ENCODE measurements around the gene ANO3.
A peak's percentile ranks its signal among the peaks of the same experiment; 100 is the strongest.

Gene ANO3

GRCh38 chr11:26321516-26321915 is 10.4 kb upstream of the ANO3 start:
- H3K9ac ChIP-seq (ENCODE audit: low read length), result no peak overlapping the region
- peaks cover 0 to 1% of the 10 kb centered on the region in 2 experiments for H3K4me1 ChIP-seq (ENCODE audit: control insufficient read depth in 1 of 2, insufficient read depth in 2 of 2, low read length in 2 of 2)
- no peak overlapping the region for H3K4ac ChIP-seq (ENCODE audit: low read depth, low read length)
- no peak overlapping the region for H2BK12ac ChIP-seq (ENCODE audit: low read length)
- H3K27me3 ChIP-seq (ENCODE audit: insufficient read depth, low read length), result no peaks in the 10 kb centered on the region
- H3K9me3 ChIP-seq (ENCODE audit: insufficient read depth, low read depth, low read length), result no peaks in the 10 kb centered on the region
- no peaks in the 10 kb centered on the region for H3K36me3 ChIP-seq (ENCODE audit: control insufficient read depth in 1 of 2, insufficient read depth in 2 of 2, low read length in 2 of 2)
- H3K14ac ChIP-seq (ENCODE audit: low read length), result no peak overlapping the region
- H2AFZ ChIP-seq (ENCODE audit: insufficient read depth, low read length, poor library complexity), result no peak overlapping the region
- no peak overlapping the region for H4K91ac ChIP-seq (ENCODE audit: low read depth, low read length)
- DNase-seq, result no peak
- no peak overlapping the region for H4K8ac ChIP-seq (ENCODE audit: low read depth, low read length)
- H2AK5ac ChIP-seq (ENCODE audit: low read length), result no peak overlapping the region
- no peak overlapping the region for H3K23ac ChIP-seq (ENCODE audit: low read length)
- no peak overlapping the region for H3K4me2 ChIP-seq (ENCODE audit: low read length)
- no peak overlapping the region for H3K27ac ChIP-seq (ENCODE audit: low read depth, low read length)
- H3K4me3 ChIP-seq (ENCODE audit: low read depth, low read length), result no peak overlapping the region
- no peaks in the 10 kb centered on the region for H3K79me2 ChIP-seq (ENCODE audit: control insufficient read depth, insufficient read depth, low read length, poor library complexity)
- no peak overlapping the region for H4K12ac ChIP-seq (ENCODE audit: low read depth, low read length)
- no peak overlapping the region for H2BK5ac ChIP-seq (ENCODE audit: low read depth, low read length, poor library complexity)
- no peaks in the 10 kb centered on the region for H3K79me1 ChIP-seq (ENCODE audit: low read length)
- no peak overlapping the region for H3K18ac ChIP-seq (ENCODE audit: low read length)
- H2BK120ac ChIP-seq (ENCODE audit: insufficient read depth, low read length, poor library complexity), result no peak overlapping the region

GRCh38 chr11:26322335-26323067 is 9.4 kb upstream of the ANO3 start:
- H3K4me3 ChIP-seq (ENCODE audit: low read depth, low read length), result no peak overlapping the region
- no peaks in the 10 kb centered on the region for H3K9me3 ChIP-seq (ENCODE audit: insufficient read depth, low read depth, low read length)
- no CpG with 5 or more reads among the region's 1 CpG for WGBS (ENCODE audit: extremely low coverage, insufficient coverage, insufficient read length)
- H3K79me1 ChIP-seq (ENCODE audit: low read length), result no peaks in the 10 kb centered on the region
- H3K4me1 ChIP-seq (ENCODE audit: control insufficient read depth in 1 of 2, insufficient read depth in 2 of 2, low read length in 2 of 2), result no peaks in the 10 kb centered on the region
- no peak for DNase-seq
- no peak overlapping the region for H4K8ac ChIP-seq (ENCODE audit: low read depth, low read length)
- no peak overlapping the region for H4K12ac ChIP-seq (ENCODE audit: low read depth, low read length)
- no peaks in the 10 kb centered on the region for H3K27me3 ChIP-seq (ENCODE audit: insufficient read depth, low read length)
- no peak overlapping the region for H3K4me2 ChIP-seq (ENCODE audit: low read length)
- no peak overlapping the region for H3K4ac ChIP-seq (ENCODE audit: low read depth, low read length)
- no peak overlapping the region for H2BK12ac ChIP-seq (ENCODE audit: low read length)
- no peak overlapping the region for H2BK5ac ChIP-seq (ENCODE audit: low read depth, low read length, poor library complexity)
- H2AK5ac ChIP-seq (ENCODE audit: low read length), result no peak overlapping the region
- H3K79me2 ChIP-seq (ENCODE audit: control insufficient read depth, insufficient read depth, low read length, poor library complexity), result no peaks in the 10 kb centered on the region
- no peaks in the 10 kb centered on the region for H3K36me3 ChIP-seq (ENCODE audit: control insufficient read depth in 1 of 2, insufficient read depth in 2 of 2, low read length in 2 of 2)
- H3K23ac ChIP-seq (ENCODE audit: low read length), result no peak overlapping the region
- no peak overlapping the region for H3K27ac ChIP-seq (ENCODE audit: low read depth, low read length)
- H3K9ac ChIP-seq (ENCODE audit: low read length), result no peak overlapping the region
- H2AFZ ChIP-seq (ENCODE audit: insufficient read depth, low read length, poor library complexity), result no peak overlapping the region
- H3K14ac ChIP-seq (ENCODE audit: low read length), result no peak overlapping the region
- no peak overlapping the region for H3K18ac ChIP-seq (ENCODE audit: low read length)
- no peak overlapping the region for H4K91ac ChIP-seq (ENCODE audit: low read depth, low read length)
- no peak overlapping the region for H2BK120ac ChIP-seq (ENCODE audit: insufficient read depth, low read length, poor library complexity)

DNA sequence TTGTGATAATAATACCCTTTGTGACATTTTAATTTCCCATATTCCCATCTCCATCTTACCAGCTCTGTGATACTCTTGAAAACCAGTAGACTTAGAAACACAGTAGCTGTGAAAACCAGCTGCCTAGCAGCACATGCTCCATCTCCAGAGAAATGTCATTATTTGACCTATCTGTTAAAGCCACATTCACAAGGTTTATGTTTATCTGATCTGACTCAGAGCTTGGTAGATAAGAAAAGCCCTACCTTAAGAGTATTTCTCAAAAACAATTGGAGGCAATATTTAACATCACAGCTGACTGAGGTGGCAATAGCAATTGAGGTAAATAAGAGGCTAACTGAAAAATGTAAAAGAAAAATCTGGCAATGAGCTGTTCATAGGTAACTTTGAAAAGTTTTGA is 8.1 kb upstream of the ANO3 start:
- Histone ChIP-seq H3K4me1 (ENCODE audit: control insufficient read depth in 1 of 2, insufficient read depth in 2 of 2, low read length in 2 of 2) (no peaks in the 10 kb centered on the region), H2AK5ac (ENCODE audit: low read length) (no peak overlapping the region), H2BK5ac (ENCODE audit: low read depth, low read length, poor library complexity) (no peak overlapping the region), H4K12ac (ENCODE audit: low read depth, low read length) (no peak overlapping the region), H4K8ac (ENCODE audit: low read depth, low read length) (no peak overlapping the region), H3K14ac (ENCODE audit: low read length) (no peak overlapping the region), H3K4ac (ENCODE audit: low read depth, low read length) (no peak overlapping the region), H3K79me1 (ENCODE audit: low read length) (no peaks in the 10 kb centered on the region), H3K23ac (ENCODE audit: low read length) (no peak overlapping the region), H2BK12ac (ENCODE audit: low read length) (no peak overlapping the region), H2AFZ (ENCODE audit: insufficient read depth, low read length, poor library complexity) (no peak overlapping the region), H3K79me2 (ENCODE audit: control insufficient read depth, insufficient read depth, low read length, poor library complexity) (no peaks in the 10 kb centered on the region), H3K27ac (ENCODE audit: low read depth, low read length) (no peak overlapping the region), H3K27me3 (ENCODE audit: insufficient read depth, low read length) (no peaks in the 10 kb centered on the region), H3K9me3 (ENCODE audit: insufficient read depth, low read depth, low read length) (no peaks in the 10 kb centered on the region), H3K4me3 (ENCODE audit: low read depth, low read length) (no peak overlapping the region), H4K91ac (ENCODE audit: low read depth, low read length) (no peak overlapping the region), H3K4me2 (ENCODE audit: low read length) (no peak overlapping the region), H3K36me3 (ENCODE audit: control insufficient read depth in 1 of 2, insufficient read depth in 2 of 2, low read length in 2 of 2) (no peaks in the 10 kb centered on the region), H2BK120ac (ENCODE audit: insufficient read depth, low read length, poor library complexity) (no peak overlapping the region), H3K18ac (ENCODE audit: low read length) (no peak overlapping the region), H3K9ac (ENCODE audit: low read length) (no peak overlapping the region)
- peak; percentile 14 to 85 for DNase-seq

DNA sequence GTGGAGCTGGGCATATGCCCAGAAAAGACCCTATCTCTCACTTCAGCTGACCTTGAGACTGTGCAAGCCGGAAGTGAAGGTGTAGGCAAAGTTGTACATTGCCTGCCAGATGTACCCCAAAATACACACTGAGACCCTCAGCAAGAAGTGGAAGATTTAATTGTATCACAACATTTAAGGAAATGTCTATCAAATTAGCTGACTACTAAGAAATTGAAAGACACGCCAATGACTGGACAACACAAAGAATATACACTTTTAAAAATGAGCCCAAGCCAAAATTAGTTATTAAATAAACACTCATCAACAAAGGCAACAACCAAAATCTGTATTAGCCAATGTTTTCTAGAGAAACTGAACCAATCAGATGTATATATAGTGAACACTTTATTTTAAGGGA is 7.7 kb upstream of the ANO3 start:
- Histone ChIP-seq H2BK5ac (ENCODE audit: low read depth, low read length, poor library complexity) (no peak overlapping the region), H3K18ac (ENCODE audit: low read length) (no peak overlapping the region), H2AK5ac (ENCODE audit: low read length) (no peak overlapping the region), H4K8ac (ENCODE audit: low read depth, low read length) (no peak overlapping the region), H3K23ac (ENCODE audit: low read length) (no peak overlapping the region), H2BK12ac (ENCODE audit: low read length) (no peak overlapping the region), H3K27me3 (ENCODE audit: insufficient read depth, low read length) (no peaks in the 10 kb centered on the region), H3K79me1 (ENCODE audit: low read length) (no peaks in the 10 kb centered on the region), H2BK120ac (ENCODE audit: insufficient read depth, low read length, poor library complexity) (no peak overlapping the region), H3K36me3 (ENCODE audit: control insufficient read depth in 1 of 2, insufficient read depth in 2 of 2, low read length in 2 of 2) (no peaks in the 10 kb centered on the region), H2AFZ (ENCODE audit: insufficient read depth, low read length, poor library complexity) (no peak overlapping the region), H3K9me3 (ENCODE audit: insufficient read depth, low read depth, low read length) (no peaks in the 10 kb centered on the region), H3K4me1 (ENCODE audit: control insufficient read depth in 1 of 2, insufficient read depth in 2 of 2, low read length in 2 of 2) (no peaks in the 10 kb centered on the region), H4K12ac (ENCODE audit: low read depth, low read length) (no peak overlapping the region), H3K4ac (ENCODE audit: low read depth, low read length) (no peak overlapping the region), H3K9ac (ENCODE audit: low read length) (no peak overlapping the region), H3K4me2 (ENCODE audit: low read length) (no peak overlapping the region), H3K79me2 (ENCODE audit: control insufficient read depth, insufficient read depth, low read length, poor library complexity) (no peaks in the 10 kb centered on the region), H3K4me3 (ENCODE audit: low read depth, low read length) (no peak overlapping the region), H3K14ac (ENCODE audit: low read length) (no peak overlapping the region), H4K91ac (ENCODE audit: low read depth, low read length) (no peak overlapping the region), H3K27ac (ENCODE audit: low read depth, low read length) (no peak overlapping the region)
- no CpG with 5 or more reads among the region's 2 CpGs for WGBS (ENCODE audit: extremely low coverage, insufficient coverage, insufficient read length)
- no peak for DNase-seq

Measured in trophoblast cell (in vitro differentiated cells and primary cell).